COLO829 (cell line): ENCODE data around the gene DYNC1I1.

ENCODE experiments used
- DNase-seq: peaks from one replicate; pipeline ENCODE4 v3.0.0; 2012; ENCODE audit warnings: low spot score

Gene DYNC1I1

GRCh38 chr7:96085953-96086352, 313.6 kb downstream of the DYNC1I1 start:
- no peak for DNase-seq

DNA sequence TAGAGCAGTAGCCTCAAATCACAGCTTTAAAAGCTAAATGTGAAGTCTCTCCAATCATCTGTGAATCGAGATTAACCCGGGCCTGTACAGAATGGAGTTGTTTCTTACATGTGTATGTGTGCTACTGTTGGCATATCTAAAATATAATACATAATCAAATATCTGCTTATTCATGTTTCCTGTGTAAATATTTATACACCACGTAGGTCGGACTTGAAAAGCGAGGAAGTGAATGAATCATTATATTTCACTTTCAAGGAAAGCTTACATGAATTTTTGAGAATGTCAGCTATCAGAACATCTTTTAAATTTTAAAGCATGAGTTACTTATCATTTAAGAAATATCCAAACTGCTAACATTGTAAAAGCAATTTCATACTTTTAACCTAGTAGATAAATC, 316.2 kb downstream of the DYNC1I1 start:
- no peak for DNase-seq

DNA sequence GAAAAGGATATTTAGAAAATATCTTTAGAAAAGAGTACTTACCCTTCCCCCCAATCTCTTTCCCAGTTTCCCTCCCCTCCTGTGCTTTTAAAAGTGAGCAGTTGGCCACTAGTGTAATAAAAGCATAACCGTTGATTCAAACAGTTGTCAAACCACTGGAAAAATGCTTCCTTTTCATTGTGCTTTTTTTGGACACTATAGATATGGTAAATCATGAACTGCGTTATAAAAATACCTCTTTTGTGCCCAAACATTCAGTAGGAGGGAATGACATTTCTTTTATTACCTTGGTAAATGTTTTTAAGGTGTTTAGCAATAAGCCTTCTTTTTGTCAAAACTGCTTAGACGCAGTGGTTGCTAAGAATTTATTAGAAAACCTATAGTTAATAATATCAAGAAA, 317.2 kb downstream of the DYNC1I1 start:
- DNase-seq, result no peak

GRCh38 chr7:96090756-96091155, 318.4 kb downstream of the DYNC1I1 start:
- DNase-seq, result no peak

DNA sequence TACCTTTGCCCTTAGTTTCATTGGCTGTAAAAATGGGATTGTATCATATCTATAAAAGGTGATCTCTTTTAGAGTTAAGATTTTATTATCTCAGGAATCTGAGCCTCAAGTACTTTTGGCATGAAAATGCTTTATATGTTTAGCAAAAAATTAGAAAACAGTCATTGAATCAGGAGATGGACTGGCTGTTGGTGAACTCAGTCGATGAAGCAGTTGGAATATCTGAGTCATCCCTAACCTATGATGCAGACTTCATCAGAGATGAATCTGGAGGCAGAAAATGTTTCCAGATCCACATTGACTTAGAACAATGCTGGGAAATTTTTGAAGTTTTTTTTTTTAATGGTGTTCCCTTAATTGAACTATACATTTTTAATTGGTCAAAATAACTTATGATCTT, 321.1 kb downstream of the DYNC1I1 start:
- DNase-seq, result peak; percentile 72

DNA sequence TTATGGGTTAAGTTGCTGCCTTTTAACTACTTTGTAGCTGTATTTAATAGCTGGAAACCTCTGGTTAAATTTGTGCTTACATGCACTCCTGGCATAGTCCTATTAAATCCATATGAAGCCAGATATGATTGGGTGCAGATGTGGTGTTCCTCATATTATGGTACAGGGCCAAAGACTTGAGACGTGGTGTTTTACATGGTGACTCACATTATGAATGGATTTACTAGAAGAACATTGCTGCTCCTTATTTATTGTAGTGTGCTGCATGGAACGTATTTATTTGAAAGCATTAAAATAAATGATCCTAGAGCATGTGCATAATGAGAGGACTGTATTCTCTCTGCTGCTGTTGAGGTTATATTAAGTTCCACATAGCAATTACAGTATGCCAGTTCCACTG, 325.5 kb downstream of the DYNC1I1 start:
- DNase-seq, result no peak

DNA sequence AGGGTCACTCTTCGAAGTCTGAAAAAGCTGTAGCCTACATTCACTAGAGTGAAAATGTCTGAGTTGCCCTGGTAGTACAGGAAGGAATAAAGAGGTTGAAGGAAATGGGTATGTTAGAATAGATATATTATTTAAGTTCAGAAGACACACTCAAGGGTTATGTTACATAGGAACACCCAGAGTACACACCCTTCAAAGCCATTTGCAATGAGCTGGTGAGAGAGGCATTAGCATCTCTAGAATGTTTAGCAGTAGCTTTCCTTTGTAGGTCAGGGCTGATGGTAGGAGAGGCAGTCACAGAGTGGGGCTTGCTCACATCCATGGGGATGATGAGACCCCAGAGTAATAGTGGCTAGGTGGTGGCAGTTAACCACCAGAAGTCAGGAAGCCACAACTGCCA, 328.4 kb downstream of the DYNC1I1 start:
- no peak for DNase-seq

DNA sequence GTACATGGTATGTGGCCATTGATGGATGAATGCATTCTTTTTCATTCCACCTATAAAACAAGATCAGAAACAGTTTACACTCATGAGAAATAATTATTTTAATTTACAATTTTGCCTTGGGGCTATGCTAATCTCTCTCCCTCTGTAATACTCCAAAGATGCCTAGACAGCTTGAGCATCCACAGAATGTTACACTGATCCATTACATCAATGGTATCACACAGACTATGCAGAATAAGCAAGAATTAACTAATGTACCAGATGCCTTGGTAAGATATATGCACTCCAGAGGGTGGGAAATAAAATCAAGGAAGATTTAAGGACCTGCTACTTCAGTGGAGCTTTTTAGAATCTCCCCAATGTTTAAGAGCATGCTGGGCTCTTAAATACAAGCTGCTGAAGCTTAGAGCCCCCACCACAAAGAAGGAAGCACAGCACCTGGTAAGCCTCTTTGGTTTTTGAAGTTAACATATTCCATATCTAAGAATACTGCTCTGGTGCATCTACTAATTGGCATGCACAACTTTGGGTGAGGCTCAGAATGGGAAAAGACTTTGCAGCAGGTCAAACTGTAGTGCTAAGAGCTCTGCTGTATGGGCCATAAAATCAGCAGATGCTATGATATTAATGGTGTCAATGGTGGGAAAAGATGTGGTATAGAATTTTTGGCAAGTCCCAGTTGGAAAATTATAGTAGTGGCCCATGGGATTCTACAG, 329.9 kb downstream of the DYNC1I1 start:
- DNase-seq, result no peak

GRCh38 chr7:96104984-96105383, 332.6 kb downstream of the DYNC1I1 start:
- DNase-seq, result no peak

GRCh38 chr7:96111405-96111804, 339.1 kb downstream of the DYNC1I1 start:
- DNase-seq, result no peak

GRCh38 chr7:96114190-96114589, 341.8 kb downstream of the DYNC1I1 start:
- no peak for DNase-seq

GRCh38 chr7:96116173-96116572, 343.8 kb downstream of the DYNC1I1 start:
- DNase-seq, result no peak

DNA sequence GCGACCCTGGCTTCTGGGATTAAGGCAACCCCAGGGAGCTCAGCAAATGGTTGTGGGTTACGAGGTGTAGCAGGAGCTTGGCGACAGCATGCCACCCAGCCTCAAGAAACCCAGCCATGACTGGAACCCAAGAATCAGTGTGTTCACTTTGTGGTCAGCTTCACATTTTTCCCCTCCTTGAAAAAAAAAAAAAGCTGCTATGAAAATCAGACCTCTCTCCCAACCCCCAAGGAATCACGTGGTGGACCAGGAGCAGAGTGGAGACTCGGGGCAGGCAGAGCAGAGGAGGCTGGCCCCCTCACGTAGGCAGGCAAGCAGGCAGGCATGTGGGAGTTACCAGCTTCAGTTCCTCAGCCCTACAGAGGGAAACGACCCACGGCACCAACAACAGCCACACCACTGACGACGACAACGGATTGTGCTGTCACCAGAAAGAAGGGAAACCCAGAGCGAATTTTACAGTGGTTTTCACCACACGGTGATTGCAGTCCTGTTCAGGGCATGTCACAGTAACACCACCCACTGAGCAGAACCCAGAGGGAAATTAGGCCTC, 346.2 kb downstream of the DYNC1I1 start:
- no peak for DNase-seq

GRCh38 chr7:96120445-96121225, 348.3 kb downstream of the DYNC1I1 start:
- no peak for DNase-seq

GRCh38 chr7:96121752-96122151, 349.4 kb downstream of the DYNC1I1 start:
- no peak for DNase-seq

- no peak for DNase-seq
Observed at GRCh38 chr7:96122746-96123145, 350.4 kb downstream of the DYNC1I1 start.

GRCh38 chr7:96126382-96126781, 354.0 kb downstream of the DYNC1I1 start:
- no peak for DNase-seq

GRCh38 chr7:96127746-96128145, 355.4 kb downstream of the DYNC1I1 start:
- no peak for DNase-seq

GRCh38 chr7:96131525-96131924, 359.2 kb downstream of the DYNC1I1 start:
- DNase-seq, result no peak

GRCh38 chr7:96135241-96135640, 362.9 kb downstream of the DYNC1I1 start:
- no peak for DNase-seq

GRCh38 chr7:96136600-96137239, 364.4 kb downstream of the DYNC1I1 start:
- no peak for DNase-seq

GRCh38 chr7:96143495-96144259, 371.3 kb downstream of the DYNC1I1 start:
- no peak for DNase-seq
